Activated CD4-positive, alpha-beta T cell treated with anti-CD3 and anti-CD28 coated beads for 24 hours (primary cell): ENCODE measurements around the gene IL4.
"Not testable (repeated sequence)": the region's sequence is repeated elsewhere in the genome, so short reads cannot be mapped to it uniquely, and the experiment has no call there.

Source experiments
- DNase-seq, 2 donors: peaks; one replicate each; pipeline ENCODE4 v3.0.0-alpha.2; 2020; ENCODE audit warnings: low read depth in 2 of 2

The IL4 gene

GRCh38 chr5:132674671-132675506 lies 1.1 kb downstream of the IL4 start:
- DNase-seq, result no peak

DNA sequence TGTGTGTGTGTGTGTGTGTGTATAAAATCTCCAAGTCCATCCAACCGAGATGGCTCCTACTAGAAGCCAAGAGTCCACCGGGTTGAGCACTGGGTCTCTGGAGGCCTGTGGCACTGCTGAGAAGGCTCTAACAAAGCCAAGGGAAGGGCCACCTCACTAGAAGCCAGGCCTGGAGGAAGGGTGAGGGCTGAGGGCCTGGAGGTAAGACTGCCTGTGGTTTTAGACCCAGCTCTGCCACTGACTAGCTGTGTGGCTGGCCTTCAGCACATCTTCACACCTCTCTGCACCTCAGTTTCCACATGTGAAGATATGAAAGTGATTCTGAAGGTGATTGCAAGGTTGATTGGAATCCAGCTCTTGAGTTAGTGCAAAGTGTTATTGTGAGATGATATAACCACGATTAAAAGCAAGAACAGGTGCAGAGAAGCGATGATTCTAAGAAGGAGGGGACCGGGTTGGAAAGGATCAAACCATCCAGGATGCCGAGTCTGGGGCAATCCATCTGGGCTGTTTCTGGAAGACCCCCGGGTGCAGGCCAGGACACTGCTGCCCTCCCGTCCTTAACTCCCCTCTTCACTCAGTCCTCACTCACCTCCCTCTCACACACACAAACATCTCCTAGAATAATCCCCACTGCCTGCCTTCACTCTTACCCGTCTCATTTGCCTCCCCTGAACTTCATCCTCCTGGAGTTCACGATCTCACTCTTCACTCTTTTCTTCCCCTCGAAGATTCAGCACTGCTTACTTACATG lies 2.3 kb downstream of the IL4 start:
- no peak for DNase-seq

DNA sequence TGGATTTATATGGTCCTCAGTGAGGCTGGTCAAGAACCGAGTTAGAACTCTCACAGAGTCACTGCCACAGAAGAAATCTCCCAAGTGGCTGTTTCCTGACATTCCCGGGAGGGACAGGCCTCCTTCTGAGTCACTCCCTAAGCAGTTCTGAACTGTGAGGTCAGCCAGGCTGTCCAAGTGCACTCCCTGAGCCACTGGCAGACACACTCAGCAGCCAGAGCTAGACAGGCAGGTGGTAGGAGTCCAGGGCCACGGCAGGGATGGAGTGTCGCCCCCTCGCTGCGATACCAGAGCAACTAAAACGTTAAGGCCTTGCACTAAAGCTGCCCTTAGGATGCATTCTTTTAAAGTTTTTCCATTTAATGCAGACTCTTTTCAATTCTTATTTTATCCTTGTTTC lies 3.4 kb downstream of the IL4 start:
- no peak for DNase-seq

GRCh38 chr5:132677682-132678400 lies 4.1 kb downstream of the IL4 start:
- DNase-seq, result no peak

GRCh38 chr5:132678735-132679134 lies 4.9 kb downstream of the IL4 start:
- DNase-seq, result no peak

- DNase-seq, result no peak
Observed at GRCh38 chr5:132679166-132679565, 5.4 kb downstream of the IL4 start.

GRCh38 chr5:132679717-132680380 lies 6.1 kb downstream of the IL4 start:
- no peak for DNase-seq

GRCh38 chr5:132680780-132681475 lies 7.1 kb downstream of the IL4 start:
- no peak for DNase-seq

DNA sequence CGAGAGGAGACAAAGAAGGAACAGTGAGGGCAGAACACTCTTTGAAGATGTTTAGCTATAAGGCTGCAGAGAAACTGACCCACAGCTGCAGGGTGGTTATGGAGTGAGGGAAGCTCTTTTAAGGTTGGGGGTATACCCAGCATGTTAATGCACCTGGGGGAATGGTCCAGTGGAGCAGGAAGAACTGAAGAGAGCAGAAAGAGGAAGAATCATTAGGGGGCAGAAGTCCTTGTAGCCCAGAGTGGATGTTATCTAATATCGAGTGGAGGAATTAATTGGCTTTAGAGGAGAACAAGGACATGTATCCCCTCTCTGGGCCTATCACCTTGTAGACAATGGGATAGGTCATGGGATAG lies 7.7 kb downstream of the IL4 start:
- no peak for DNase-seq

GRCh38 chr5:132681983-132682382 lies 8.2 kb downstream of the IL4 start:
- DNase-seq, result no peak

DNA sequence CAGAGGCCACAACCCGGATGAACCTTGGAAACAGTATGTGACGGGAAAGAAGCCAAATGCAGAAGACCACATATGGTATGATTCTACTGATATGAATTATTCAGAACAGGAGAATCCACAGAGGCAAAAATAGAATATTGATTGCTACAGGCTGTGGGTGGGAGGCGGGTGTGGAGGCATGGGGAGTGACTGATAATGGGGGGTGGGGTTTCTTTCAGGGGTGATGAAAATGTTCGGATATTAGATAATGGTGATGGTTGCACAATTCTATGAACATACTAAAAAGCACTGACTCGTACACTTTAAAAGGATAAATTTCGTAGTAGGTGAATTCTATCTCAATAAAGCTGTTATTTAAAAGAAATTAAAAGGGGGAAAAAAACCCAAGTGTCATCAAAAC lies 10.7 kb downstream of the IL4 start:
- DNase-seq, result no peak

DNA sequence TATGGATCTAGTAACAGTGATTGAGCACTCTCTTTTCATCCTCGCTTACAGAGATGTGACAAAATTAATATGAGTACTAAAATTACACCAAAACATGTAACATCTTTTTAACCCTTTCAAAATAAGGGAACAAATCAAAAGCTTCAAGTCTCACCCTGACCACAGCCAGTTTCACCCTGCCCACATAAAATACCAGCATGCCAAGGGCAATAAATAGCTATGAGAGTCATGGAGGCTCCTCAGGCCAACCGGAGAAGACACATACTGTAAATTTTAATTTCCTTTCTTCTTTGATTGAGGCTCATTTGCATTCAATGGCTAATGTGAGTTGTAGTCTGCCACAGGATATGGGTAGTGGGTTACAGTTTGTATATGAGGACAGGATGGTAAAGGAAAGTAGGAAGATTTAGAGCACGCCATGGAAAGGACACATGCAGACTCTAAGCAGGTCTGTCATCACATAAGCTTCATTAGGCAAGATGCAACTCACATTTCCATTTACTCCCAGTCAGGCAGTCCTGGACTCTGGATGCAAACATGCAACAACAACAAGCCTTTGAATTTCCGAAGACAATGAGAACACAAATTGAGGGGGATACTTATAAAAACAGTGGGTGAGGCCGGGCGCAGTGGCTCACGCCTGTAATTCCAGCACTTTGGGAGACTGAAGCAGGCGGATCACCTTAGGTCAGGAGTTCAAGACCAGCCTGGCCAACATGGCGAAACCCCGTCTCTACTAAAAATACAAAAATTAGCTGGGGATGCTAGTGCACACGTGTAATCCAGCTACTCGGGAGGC lies 11.3 kb downstream of the IL4 start:
- DNase-seq, result no peak

DNA sequence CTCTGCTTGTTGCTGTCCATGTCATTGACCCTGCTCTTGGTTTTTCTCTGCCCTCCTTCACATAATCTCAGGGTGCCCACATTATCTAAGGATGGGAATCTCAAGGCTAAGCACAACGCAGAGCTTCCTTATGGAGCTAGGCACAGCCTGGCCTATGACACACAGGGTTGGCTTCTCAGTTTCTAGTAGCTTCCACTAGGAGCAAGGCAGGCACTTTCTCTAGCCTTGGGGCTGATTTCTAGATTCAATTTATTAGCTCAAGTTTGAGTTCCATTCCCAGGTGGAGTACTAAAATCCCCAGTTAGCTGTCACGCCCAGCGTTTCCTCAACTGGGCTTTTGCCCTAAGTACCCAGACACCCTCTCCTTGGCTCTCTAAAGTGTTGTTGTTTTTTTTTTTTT lies 12.4 kb downstream of the IL4 start:
- no peak for DNase-seq

DNA sequence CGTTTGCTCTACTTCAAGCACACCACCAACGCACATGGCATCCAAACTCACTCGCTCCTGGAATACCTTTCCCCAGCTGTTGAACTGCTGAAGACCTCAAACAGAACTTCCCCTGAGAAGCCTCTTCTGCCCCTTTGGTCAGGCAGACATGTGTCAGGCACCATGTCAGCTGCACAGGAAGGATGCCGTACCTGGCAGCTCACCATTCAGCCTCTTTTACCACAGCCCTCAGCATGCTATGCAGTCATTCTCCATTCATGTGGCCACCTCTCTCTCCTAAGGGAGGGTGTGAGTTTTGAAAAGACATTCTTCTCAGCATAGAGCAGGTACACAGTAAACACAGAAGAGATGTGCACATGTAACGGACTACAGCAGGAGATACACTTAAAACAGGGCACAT lies 14.2 kb downstream of the IL4 start:
- no peak for DNase-seq

DNA sequence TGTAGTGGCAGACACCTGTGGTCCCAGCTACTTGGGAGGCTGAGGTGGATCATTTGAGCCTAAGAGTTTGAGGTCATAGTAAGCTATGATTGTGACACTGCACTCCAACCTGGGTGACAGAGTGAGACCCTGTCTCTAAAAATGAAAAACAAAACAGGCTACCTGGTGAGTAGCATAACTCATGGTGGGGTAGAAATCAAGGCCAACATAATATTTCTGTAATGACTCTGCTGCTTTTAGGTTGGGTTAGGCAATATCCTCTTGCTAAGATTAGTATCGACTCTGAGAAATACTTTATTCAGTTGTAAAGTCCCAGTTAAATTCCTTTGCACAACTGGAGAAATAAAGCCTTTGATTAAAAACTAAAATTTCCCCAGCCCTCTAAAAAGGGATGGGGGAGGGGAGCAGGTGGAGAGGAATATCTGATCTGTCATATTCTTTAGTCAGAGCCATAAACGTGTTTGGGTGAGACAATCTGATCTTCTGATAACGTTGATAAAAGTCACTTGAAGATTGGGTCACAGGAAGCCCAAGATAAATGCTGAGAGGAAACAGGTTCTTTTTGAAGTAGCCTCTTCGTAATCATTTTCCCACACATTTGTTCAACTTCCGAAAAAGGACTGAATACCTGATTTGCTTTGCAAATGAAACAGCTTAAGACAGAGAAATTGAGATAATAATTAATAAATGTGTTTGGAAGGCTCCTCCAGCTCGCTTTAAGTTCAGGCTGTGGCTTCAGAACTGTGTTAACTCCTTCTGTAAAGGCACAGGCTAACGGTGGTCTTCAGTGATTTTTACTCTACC lies 14.9 kb downstream of the IL4 start:
- DNase-seq, result no peak

DNA sequence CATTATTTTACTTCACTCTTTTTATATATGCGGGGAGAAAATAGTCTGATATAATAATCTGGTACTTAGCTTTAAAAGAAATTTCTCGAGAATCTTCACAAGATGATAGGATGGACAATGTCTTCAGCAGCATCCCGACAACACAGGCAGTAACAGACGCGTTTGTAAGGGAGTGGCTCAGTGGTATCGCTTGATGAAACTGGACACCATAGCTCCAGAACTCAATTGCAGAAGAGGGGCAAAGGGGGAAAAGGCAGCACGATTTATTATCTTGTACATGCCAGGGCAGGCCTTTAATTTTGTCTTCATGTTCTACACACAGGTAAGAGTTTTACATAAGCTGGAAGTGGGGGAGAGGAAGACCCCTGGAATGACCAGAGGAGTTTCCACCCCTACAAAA lies 15.7 kb downstream of the IL4 start:
- no peak for DNase-seq

- DNase-seq, result no peak
Observed at GRCh38 chr5:132690156-132690555, 16.4 kb downstream of the IL4 start.

DNA sequence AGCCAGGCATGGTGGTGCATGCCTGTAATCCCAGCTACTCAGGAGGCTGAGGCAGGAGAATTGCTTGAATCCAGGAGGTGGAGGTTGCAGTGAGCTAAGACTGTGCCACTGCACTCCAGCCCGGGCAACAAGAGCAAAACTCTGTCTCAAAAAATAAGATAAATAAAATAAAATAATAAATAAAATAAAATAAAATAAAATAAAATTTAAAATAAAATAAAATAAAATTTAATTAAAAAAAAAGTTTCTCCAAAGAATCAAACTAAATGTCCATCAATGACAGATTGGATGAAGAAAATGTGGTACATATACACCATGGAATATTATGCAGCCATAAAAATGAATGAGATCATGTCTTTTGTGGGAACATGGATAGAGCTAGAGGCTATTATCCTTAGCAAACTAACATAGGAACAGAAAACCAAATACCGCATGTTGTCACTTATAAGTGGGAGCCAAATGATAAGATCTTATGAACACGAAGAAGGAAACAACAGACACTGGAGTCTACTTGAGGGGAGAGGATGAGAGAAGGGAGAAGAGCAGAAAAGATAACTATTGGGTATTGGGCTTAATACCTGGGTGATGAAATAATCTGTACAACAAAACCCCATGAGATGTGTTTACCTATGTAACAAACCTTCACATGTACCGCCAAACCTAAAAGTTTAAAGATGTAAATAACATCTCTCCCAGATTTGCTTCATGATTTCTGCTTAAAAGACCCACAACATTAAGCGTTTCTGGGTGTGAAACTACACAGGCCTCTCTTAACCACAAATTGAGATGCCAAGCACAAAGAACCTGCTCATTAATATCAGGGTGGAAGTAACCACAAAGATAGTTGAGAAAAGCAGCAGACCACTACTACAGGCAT lies 18.2 kb downstream of the IL4 start:
- DNase-seq, result not testable (repeated sequence)

DNA sequence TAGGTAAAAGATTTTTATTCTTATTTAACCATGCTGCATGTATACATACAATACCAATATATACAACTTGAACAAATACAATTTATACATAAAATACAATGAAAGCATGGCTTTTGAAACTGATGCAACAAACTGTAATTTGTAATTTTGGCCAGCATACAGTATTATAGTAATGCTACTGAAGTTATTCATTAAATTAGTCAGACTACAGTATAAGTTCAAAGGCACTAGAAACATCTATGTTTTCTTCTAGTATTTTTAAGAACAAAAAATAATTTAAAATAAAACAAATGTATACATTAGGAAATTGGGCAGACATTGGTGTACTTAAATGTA lies 18.8 kb downstream of the IL4 start:
- no peak for DNase-seq
